ENCODE data around the gene FPR2. TPM values are rescaled to one million over a fixed set of nuclear protein-coding genes. Genes with fewer than 3 reads are reported as not detected.

FPR2 gene
- total and polyA plus RNA-seq, 9 donors = 0.21 to 2.4 (median 0.95) TPM

GRCh38 chr19:51807925-51808324 lies 46.9 kb downstream of the FPR2 start:
- H3K9me3 ChIP-seq = peaks cover 0 to 5% of the 10 kb centered on the region in 2 donors
- no peaks in the 10 kb centered on the region for H3K36me3 ChIP-seq
- H3K4me3 ChIP-seq = no peak overlapping the region
- 74 to 81% (median 79%) methylated on average over 2 of the region's 2 CpGs for WGBS, 3 donors
- no peak for DNase-seq
- H3K4me1 ChIP-seq (ENCODE audit: insufficient read depth) = no peaks in the 10 kb centered on the region
- no peak overlapping the region for H3K27ac ChIP-seq
- TF ChIP-seq POLR2A (IDR thresholded peaks at IDR 0.05) (no peak), EP300 (IDR thresholded peaks at IDR 0.05) (no peak), CTCF (IDR thresholded peaks at IDR 0.05) (no peak)
- no peaks in the 10 kb centered on the region for H3K27me3 ChIP-seq
- intact Hi-C loops (cut with DNase I) = no loop called here

- intact Hi-C loops (cut with DNase I) = no loop called here
- no peak for DNase-seq
These were observed 47.5 kb downstream of the FPR2 start for GRCh38 chr19:51808333-51808986.

GRCh38 chr19:51809787-51810186 lies 48.8 kb downstream of the FPR2 start:
- H3K36me3 ChIP-seq = no peaks in the 10 kb centered on the region

More at GRCh38 chr19:51808333-51808986, 47.5 kb downstream of the FPR2 start:
- H3K9me3 ChIP-seq = peaks cover 0 to 5% of the 10 kb centered on the region in 2 donors
- no peak overlapping the region for H3K4me3 ChIP-seq
- no peaks in the 10 kb centered on the region for H3K27me3 ChIP-seq
- no peaks in the 10 kb centered on the region for H3K4me1 ChIP-seq (ENCODE audit: insufficient read depth)
- WGBS, 3 donors = 65 to 72% (median 71%) methylated on average over 8 of the region's 8 CpGs
- TF ChIP-seq CTCF (IDR thresholded peaks at IDR 0.05) = no peak
- TF ChIP-seq EP300 (IDR thresholded peaks at IDR 0.05) = no peak
- no peak for TF ChIP-seq POLR2A (IDR thresholded peaks at IDR 0.05)
- H3K27ac ChIP-seq = no peak overlapping the region
- H3K36me3 ChIP-seq = no peaks in the 10 kb centered on the region

GRCh38 chr19:51810223-51810622 lies 49.2 kb downstream of the FPR2 start:
- H3K4me3 ChIP-seq = no peak overlapping the region
- no peaks in the 10 kb centered on the region for H3K4me1 ChIP-seq (ENCODE audit: insufficient read depth)
- intact Hi-C loops (cut with DNase I) = no loop called here
- H3K27ac ChIP-seq = no peak overlapping the region
- 68 to 83% (median 80%) methylated on average over 7 of the region's 7 CpGs for WGBS, 3 donors
- peaks cover 0 to 5% of the 10 kb centered on the region in 2 donors for H3K9me3 ChIP-seq
- no peak for TF ChIP-seq EP300 (IDR thresholded peaks at IDR 0.05)
- TF ChIP-seq CTCF (IDR thresholded peaks at IDR 0.05) = no peak
- TF ChIP-seq POLR2A (IDR thresholded peaks at IDR 0.05) = no peak
- no peak for DNase-seq
- no peaks in the 10 kb centered on the region for H3K27me3 ChIP-seq
- H3K36me3 ChIP-seq = no peaks in the 10 kb centered on the region

More at GRCh38 chr19:51809787-51810186, 48.8 kb downstream of the FPR2 start:
- no peak for DNase-seq
- intact Hi-C loops (cut with DNase I) = no loop called here
- no peaks in the 10 kb centered on the region for H3K4me1 ChIP-seq (ENCODE audit: insufficient read depth)
- H3K9me3 ChIP-seq = peaks cover 0 to 5% of the 10 kb centered on the region in 2 donors
- no peak overlapping the region for H3K4me3 ChIP-seq
- 71 to 83% (median 78%) methylated on average over 4 of the region's 4 CpGs for WGBS, 3 donors
- H3K27ac ChIP-seq = no peak overlapping the region
- no peaks in the 10 kb centered on the region for H3K27me3 ChIP-seq
- TF ChIP-seq EP300 (IDR thresholded peaks at IDR 0.05) (no peak), CTCF (IDR thresholded peaks at IDR 0.05) (no peak), POLR2A (IDR thresholded peaks at IDR 0.05) (no peak)

Data from ovary (tissue), 9 donors.